Astrocyte (in vitro differentiated cells and primary cell): ENCODE results near the gene WNT7B. TPM values are rescaled to one million over a fixed set of nuclear protein-coding genes. Genes with fewer than 3 reads are reported as not detected.

Experiments used
- DNase-seq: peaks from one replicate; pipeline ENCODE4 v3.0.0-alpha.2; 2010; ENCODE audit warnings: low read depth
- FAIRE-seq: peaks from 2 replicates; lab custom pipeline; 2011; peaks lifted over from hg19 to GRCh38; lab: Jason Lieb, UNC
- H2AFZ ChIP-seq: 2 replicates; pipeline ENCODE4 v1.6.0; 2012; ENCODE audit warnings: low read depth, low read length, inconsistent platforms
- H3K27ac ChIP-seq: 2 replicates; pipeline ENCODE4 v1.5.1; 2011; ENCODE audit warnings: low read depth, low read length, inconsistent platforms
- H3K27me3 ChIP-seq: 2 replicates; pipeline ENCODE4 v1.6.0; 2011; ENCODE audit warnings: low read length, inconsistent platforms; ENCODE audit not compliant: insufficient read depth
- H3K36me3 ChIP-seq: 2 replicates; pipeline ENCODE4 v1.5.1; 2011; ENCODE audit warnings: low read length, inconsistent platforms; ENCODE audit not compliant: insufficient read depth
- H3K4me1 ChIP-seq: 2 replicates; pipeline ENCODE4 v1.5.1; 2011; ENCODE audit warnings: low read length, inconsistent platforms; ENCODE audit not compliant: insufficient read depth
- H3K4me2 ChIP-seq: 2 replicates; pipeline ENCODE4 v1.6.0; 2012; ENCODE audit warnings: low read length, inconsistent platforms
- H3K4me3 ChIP-seq: 2 replicates; pipeline ENCODE4 v1.5.1; 2011; ENCODE audit warnings: low read depth, mild to moderate bottlenecking, low read length, inconsistent platforms; ENCODE audit not compliant: insufficient read depth
- H3K79me2 ChIP-seq: 2 replicates; pipeline ENCODE4 v1.6.0; 2012; ENCODE audit warnings: mild to moderate bottlenecking, low read length, inconsistent platforms; ENCODE audit not compliant: insufficient read depth
- H3K9ac ChIP-seq: 2 replicates; pipeline ENCODE4 v1.6.0; 2012; ENCODE audit warnings: mild to moderate bottlenecking, low read length, inconsistent platforms
- H3K9me3 ChIP-seq: 2 replicates; pipeline ENCODE4 v1.5.1; 2012; ENCODE audit warnings: low read depth, mild to moderate bottlenecking, low read length, inconsistent platforms; ENCODE audit not compliant: insufficient read depth
- H4K20me1 ChIP-seq: 2 replicates; pipeline ENCODE4 v1.6.0; 2012; ENCODE audit warnings: low read length, inconsistent platforms; ENCODE audit not compliant: insufficient read depth
- H3K27ac Mint-ChIP-seq: one replicate; pipeline ENCODE4 v1.8.0; 2021; ENCODE audit warnings: mild to moderate bottlenecking, mixed read lengths; ENCODE audit not compliant: unreplicated experiment
- H3K27me3 Mint-ChIP-seq: one replicate; pipeline ENCODE4 v1.8.0; 2021; ENCODE audit warnings: low read depth, mixed read lengths; ENCODE audit not compliant: unreplicated experiment
- H3K36me3 Mint-ChIP-seq: one replicate; pipeline ENCODE4 v1.8.0; 2021; ENCODE audit warnings: low read depth, mixed read lengths; ENCODE audit not compliant: unreplicated experiment
- H3K4me1 Mint-ChIP-seq: one replicate; pipeline ENCODE4 v1.8.0; 2021; ENCODE audit warnings: low read depth, mixed read lengths; ENCODE audit not compliant: unreplicated experiment
- H3K4me3 Mint-ChIP-seq: one replicate; pipeline ENCODE4 v1.8.0; 2021; ENCODE audit warnings: mild to moderate bottlenecking, moderate library complexity, mixed read lengths; ENCODE audit not compliant: unreplicated experiment
- H3K9me3 Mint-ChIP-seq: one replicate; pipeline ENCODE4 v1.8.0; 2021; ENCODE audit warnings: mild to moderate bottlenecking, mixed read lengths; ENCODE audit not compliant: unreplicated experiment
- EZH2 ChIP-seq: IDR thresholded peaks from 2 replicates; pipeline ENCODE4 v1.6.1; 2012; ENCODE audit warnings: mild to moderate bottlenecking, low read length, inconsistent platforms; ENCODE audit not compliant: insufficient read depth
- total RNA-seq: library from RNA; stranded (reverse); gene quantifications from 2 replicates; pipeline ENCODE4 v1.2.1, GENCODE V29; 2021
- TF ChIP-seq, protein P1 (sequence below): IDR thresholded peaks from 2 replicates; pipeline ENCODE4 v1.5.1; 2011; ENCODE audit warnings: low read depth, mild to moderate bottlenecking, inconsistent platforms, low read length, moderate library complexity; ENCODE audit not compliant: insufficient read depth

WNT7B gene
- total RNA-seq, 1 donor from 2014 or later: 1.7 TPM

DNA sequence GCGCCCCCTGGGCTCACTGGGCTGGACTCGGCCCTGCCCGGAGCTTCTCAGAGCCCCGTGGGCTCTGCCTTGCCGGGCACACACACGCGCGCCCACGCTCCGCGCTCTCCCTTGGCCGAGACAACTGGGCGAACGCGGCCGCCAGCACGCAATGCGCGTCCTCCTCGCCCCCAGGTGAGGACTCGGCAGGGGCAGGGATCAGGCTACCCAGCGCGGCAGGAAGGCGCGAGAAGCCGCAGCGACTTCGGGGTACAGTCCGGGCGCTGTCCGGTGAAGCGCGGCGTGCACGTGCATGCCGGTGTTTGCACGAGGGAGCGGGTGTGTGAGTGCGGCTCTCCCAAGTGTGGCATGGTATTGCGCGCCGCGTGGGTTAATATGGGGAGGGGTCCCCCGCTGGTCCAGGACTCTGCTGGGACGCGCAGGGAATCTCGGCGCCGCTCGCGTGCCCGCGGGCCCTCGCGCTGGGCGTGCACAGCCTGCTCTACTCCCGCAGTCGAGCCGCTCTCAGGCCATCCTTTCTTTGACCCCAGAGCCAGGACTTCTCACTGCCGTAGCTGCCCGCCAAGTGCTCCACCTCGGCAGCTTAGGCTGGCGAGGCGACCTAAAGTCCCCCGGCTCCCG lies 5.4 kb downstream of the WNT7B start:
- no peak for FAIRE-seq
- Histone ChIP-seq H3K79me2 (peaks cover 64% of the 10 kb centered on the region), H3K4me1 (peaks cover 45% of the 10 kb centered on the region), H3K27ac (peak overlapping the region; percentile 91), H3K4me2 (peak overlapping the region; percentile 89), H3K4me3 (peak overlapping the region; percentile 74), H3K27me3 (peaks cover 15% of the 10 kb centered on the region), H3K36me3 (no peaks in the 10 kb centered on the region), H2AFZ (peak overlapping the region; percentile 73), H3K9me3 (no peaks in the 10 kb centered on the region), H4K20me1 (peaks cover 29% of the 10 kb centered on the region), H3K9ac (peak overlapping the region; percentile 85)
- Mint-ChIP-seq H3K27ac (no peak overlapping the region), H3K27me3 (peaks cover 29% of the 10 kb centered on the region), H3K4me3 (no peak overlapping the region), H3K9me3 (no peaks in the 10 kb centered on the region), H3K36me3 (no peaks in the 10 kb centered on the region), H3K4me1 (peaks cover 16% of the 10 kb centered on the region)
- peak; percentile 23 for DNase-seq
- TF ChIP-seq, protein P1, sequence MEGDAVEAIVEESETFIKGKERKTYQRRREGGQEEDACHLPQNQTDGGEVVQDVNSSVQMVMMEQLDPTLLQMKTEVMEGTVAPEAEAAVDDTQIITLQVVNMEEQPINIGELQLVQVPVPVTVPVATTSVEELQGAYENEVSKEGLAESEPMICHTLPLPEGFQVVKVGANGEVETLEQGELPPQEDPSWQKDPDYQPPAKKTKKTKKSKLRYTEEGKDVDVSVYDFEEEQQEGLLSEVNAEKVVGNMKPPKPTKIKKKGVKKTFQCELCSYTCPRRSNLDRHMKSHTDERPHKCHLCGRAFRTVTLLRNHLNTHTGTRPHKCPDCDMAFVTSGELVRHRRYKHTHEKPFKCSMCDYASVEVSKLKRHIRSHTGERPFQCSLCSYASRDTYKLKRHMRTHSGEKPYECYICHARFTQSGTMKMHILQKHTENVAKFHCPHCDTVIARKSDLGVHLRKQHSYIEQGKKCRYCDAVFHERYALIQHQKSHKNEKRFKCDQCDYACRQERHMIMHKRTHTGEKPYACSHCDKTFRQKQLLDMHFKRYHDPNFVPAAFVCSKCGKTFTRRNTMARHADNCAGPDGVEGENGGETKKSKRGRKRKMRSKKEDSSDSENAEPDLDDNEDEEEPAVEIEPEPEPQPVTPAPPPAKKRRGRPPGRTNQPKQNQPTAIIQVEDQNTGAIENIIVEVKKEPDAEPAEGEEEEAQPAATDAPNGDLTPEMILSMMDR: no peak
- TF ChIP-seq EZH2: no peak

DNA sequence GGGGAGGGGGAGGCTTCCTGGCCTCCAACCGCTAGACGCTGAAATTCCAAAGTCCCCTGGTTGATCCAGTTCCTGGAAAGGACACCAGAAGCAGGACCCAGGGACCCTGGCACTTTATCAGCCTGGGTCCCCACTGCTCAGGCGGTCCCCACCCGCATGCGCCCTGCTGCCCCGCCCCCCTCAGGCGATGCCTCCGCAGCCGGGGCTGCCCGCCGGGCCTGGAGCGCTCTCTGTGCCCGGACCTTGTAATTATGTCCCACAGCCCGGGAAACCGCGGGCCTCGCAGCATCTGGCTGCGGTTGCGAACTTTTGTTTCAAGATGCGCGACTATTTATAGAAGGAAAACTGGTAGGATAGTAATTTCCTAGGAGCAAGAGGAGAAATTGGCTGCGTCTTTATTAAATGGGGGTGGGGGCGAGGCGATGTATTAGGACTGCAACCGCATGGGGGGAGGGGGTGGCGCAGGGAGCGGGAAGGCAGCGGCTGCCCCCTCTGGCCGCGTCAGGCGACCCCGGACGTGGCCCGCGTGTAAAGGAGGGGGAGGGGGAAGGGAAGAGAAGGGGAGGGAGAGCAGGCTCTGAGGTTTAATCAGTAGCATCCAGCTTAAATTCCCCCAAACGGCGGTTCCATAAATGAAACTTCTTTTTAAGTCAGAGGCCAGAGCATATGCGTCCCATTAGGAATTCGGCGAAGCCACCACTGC lies 6.1 kb downstream of the WNT7B start:
- Histone ChIP-seq H3K9me3 (no peaks in the 10 kb centered on the region), H3K9ac (peak overlapping the region; percentile 85), H3K4me1 (peaks cover 45% of the 10 kb centered on the region), H3K36me3 (no peaks in the 10 kb centered on the region), H3K27ac (peak overlapping the region; percentile 91), H3K4me2 (peak overlapping the region; percentile 89), H3K79me2 (peaks cover 71% of the 10 kb centered on the region), H3K27me3 (peaks cover 12% of the 10 kb centered on the region), H2AFZ (no peak overlapping the region), H3K4me3 (peak overlapping the region; percentile 74), H4K20me1 (peaks cover 36% of the 10 kb centered on the region)
- no peaks in the 10 kb centered on the region for H3K9me3 Mint-ChIP-seq
- FAIRE-seq (no peak), DNase-seq (peak; percentile 53)
- H3K4me3 Mint-ChIP-seq: peak overlapping the region; percentile 73
- peaks cover 16% of the 10 kb centered on the region for H3K4me1 Mint-ChIP-seq
- TF ChIP-seq, protein P1: no peak
- TF ChIP-seq EZH2: no peak
- H3K27ac Mint-ChIP-seq: no peak overlapping the region
- H3K27me3 Mint-ChIP-seq: peaks cover 34% of the 10 kb centered on the region
- H3K36me3 Mint-ChIP-seq: no peaks in the 10 kb centered on the region
